HG02678 (cell line): Measurements from ENCODE around the gene AKR1B1.

Experiments
- ATAC-seq: cut with Tn5 transposase; IDR thresholded peaks from one replicate; pipeline ENCODE4 v1.9.1; 2021; ENCODE audit warnings: mild to moderate bottlenecking, moderate library complexity; ENCODE audit not compliant: unreplicated experiment

Gene AKR1B1

GRCh38 chr7:134420424-134421125, 38.3 kb downstream of the AKR1B1 start:
- ATAC-seq, result no peak

- ATAC-seq, result no peak
These were observed 39.0 kb downstream of the AKR1B1 start for GRCh38 chr7:134419875-134420274.

GRCh38 chr7:134419085-134419484, 39.8 kb downstream of the AKR1B1 start:
- ATAC-seq, result no peak

DNA sequence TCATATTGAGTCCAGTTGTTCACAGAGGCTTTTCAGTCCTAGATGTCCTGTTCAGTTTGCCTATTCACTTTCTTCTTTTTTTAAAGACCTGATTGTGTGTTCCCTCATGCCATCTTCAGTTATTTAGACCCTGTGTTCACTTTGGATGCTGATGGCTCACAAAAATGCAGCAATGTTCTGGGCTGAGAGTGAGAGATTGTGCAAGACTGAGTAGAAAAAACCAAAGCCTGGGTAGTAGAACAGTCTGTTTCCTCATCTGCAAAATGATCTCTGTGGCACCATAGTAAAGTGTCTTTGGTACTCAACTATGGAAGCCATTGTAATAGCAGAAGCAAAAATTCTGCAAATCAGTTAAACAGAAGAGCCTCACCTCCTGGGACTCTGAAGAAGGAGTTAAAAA, 43.2 kb downstream of the AKR1B1 start:
- ATAC-seq, result no peak

DNA sequence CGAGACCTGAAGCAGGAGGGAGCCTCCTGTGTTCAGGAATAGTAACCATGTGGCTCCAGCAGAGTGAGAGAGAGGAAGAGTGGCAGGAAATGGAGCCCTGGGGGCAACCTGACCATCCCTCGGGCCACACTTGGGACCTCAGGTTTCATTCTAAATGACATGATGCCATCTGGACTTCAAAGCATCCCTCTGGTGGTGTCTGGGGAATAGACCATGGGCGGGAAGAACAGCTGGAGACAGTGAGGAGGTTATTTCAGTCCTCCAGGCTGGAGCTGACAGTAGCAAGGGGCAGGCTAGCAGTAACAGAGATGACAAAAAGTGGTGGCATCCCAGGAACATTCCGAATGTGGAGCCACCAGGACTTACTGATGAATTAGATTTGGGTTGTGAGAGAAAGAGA, 44.8 kb downstream of the AKR1B1 start:
- ATAC-seq, result no peak

GRCh38 chr7:134407311-134407710, 51.6 kb downstream of the AKR1B1 start:
- ATAC-seq, result no peak

- ATAC-seq, result no peak
These were observed 52.5 kb downstream of the AKR1B1 start for GRCh38 chr7:134406431-134406830.

DNA sequence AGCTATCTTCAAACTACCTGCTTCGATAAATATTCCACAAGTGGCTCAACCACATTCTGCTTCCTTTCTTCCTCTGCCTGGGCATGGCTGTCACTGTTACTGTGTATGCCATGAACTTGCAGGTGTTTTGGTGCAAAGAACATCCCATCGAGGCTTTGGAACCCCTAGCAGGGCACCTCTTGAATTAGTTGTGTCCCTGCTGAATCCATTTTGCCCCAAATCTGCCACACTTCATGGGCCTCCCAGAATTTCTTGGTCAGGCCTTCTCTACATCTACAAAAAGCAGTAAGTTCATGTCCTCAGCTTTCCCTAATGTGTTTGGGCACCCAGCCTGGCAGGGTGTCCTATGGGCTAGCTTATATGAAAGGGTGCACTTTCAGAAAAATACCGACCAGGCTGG, 53.6 kb downstream of the AKR1B1 start:
- no peak for ATAC-seq

- ATAC-seq, result no peak
These were observed 55.8 kb downstream of the AKR1B1 start for GRCh38 chr7:134403062-134403461.

DNA sequence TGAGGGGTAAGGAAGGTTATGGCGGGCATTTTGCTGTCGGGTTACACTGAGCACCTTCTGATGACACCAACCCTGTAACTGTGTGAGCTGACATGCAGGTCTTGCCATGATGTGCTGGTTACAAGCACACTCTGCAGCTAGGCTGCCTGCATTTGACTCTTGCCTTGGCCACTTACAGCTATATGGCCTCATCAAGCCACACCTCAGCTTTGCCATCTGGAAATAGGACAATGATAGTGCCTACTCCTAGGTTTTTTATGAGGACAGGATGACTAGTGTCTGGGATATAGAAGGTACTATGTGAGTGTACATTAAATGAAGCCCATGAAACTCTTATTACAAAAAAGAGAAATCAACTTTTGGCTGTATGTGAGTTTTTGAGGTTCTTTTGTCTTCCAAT, 58.0 kb downstream of the AKR1B1 start:
- ATAC-seq, result no peak

DNA sequence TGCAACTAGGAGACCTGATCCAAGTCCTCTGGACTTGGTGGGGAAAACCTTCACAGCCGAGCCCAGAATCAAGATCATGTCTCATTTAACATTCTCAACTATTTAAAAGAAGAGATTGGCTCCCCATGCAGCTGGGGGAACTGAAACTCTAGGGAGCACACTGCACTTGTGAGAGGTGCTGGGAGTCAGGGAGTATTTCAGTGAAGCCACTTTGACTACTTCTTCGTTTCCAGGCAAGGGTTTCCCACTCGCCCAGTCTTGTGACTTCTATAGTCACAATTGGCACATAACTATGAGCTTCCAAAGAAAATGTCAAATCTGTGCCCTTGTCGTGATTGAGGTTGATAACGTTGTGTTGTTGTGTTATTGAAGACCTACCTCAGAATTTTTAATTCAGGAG, 62.9 kb downstream of the AKR1B1 start:
- no peak for ATAC-seq

DNA sequence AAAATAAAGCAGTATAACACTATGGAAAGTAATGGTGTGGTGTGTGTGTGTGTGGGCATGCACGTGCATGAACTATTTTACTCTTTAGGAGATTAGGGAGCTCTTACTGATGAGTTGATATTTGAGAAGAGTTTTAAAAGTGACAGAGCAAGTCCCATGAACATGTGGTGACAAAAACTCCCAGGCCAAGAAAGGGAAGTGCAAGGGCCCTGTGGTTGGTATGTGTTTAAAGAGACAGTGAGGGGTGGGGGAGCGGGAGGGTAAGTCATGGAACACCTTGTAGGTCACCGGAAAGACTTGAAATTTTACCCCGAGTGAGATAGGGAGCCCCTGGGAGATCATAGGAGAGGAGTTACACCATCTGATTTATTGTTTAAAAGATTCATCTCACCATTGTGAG, 63.3 kb downstream of the AKR1B1 start:
- no peak for ATAC-seq

DNA sequence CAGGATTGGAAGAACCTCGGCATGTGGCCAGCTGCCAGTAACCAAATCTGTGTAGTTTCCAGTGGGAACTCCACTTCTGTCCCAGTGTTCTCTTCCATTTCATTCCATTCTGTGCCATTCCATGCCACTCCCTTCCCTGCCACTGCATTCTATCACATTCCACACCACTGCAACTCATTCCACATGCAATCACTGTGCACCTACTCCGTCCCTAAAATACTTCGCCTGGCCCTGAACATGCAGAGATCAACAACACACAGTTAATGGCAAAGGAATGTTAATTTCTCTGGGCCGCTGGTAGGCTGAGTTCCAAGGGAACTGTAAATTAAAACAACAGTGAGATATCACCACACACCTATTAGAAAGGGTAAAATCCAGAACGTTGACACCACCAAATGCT, 64.8 kb downstream of the AKR1B1 start:
- ATAC-seq, result no peak
